HG03060 (cell line): ENCODE measurements around the gene THY1.
"Not testable (repeated sequence)": the region's sequence is repeated elsewhere in the genome, so short reads cannot be mapped to it uniquely, and the experiment has no call there.

Experiments
- ATAC-seq: cut with Tn5 transposase; IDR thresholded peaks from one replicate; pipeline ENCODE4 v1.9.1; 2021; ENCODE audit warnings: low read depth, moderate number of reproducible peaks; ENCODE audit not compliant: unreplicated experiment

Gene THY1

GRCh38 chr11:119446434-119446833, 23.5 kb upstream of the THY1 start:
- no peak for ATAC-seq

DNA sequence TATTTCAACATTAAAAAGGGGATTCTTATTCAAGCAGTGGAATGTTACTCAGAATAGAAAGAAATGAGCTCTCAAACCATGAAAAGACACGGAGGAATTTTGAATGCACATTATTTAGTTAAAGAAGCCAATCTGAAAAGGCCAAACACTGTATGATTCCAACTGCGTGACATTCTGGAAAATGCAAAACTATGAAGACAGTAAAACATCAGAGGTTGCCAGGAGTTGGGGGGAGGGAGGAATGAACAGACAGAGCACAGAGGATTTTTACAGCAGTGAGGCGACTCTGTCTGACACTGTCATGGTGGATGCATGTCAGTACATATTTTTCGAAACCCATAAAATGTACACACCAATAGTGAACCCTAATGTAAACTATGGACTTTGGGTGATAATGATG, 22.9 kb upstream of the THY1 start:
- ATAC-seq, result no peak

DNA sequence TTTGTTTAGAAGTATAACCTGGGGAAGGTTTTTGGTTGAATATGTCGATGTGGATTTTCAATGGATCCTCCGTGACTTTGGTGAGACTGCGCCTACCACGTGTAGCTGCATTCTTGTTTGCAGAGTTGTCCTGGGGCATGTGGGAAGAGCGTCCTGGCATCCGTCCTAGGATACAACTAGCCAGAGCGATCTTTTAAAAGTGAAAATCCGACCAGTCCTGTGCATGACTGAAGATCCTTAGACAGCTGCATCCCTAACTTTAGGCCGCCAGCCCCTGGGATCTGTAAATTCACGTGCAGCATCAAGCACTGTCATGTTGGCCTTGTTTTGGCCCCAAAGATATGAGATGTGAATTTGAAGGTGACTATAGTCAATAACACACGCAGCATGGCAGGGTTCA, 22.4 kb upstream of the THY1 start:
- ATAC-seq, result no peak

DNA sequence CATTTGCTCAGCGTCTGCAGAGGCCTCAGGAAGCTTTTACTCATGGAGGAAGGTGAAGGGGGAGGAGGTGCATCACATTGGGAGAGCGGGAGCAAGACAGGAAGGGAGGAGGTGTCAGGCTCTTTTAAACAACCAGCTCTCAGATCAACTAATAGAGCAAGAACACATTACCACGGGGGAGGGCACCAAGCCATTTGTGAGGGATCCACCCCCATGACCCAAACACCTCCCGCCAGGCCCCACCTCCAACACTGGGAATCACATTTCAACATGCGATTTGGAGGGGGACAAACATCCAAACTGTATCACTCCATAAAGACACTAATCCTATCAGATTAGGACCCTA, 18.9 kb upstream of the THY1 start:
- no peak for ATAC-seq

GRCh38 chr11:119438599-119438998, 15.6 kb upstream of the THY1 start:
- no peak for ATAC-seq

GRCh38 chr11:119437521-119437920, 14.5 kb upstream of the THY1 start:
- not testable (repeated sequence) for ATAC-seq

GRCh38 chr11:119436711-119437110, 13.7 kb upstream of the THY1 start:
- no peak for ATAC-seq

DNA sequence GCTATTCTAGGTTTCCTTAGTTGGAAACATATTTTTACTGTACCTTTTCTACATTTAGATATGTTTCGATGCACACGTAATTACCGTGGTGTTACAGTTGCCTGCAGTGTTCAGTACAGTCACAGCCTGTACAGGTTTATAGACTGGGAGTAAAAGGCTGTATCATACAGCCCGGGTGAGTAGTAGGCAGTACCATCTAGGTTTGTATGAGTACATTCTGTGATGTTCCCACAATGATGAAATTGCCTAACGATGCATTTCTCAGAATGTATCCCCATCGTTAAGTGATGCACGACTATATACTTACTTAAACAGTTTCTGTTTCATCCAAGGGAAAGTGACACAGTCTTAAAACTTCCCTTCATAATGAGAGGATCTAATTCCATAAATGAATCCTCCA, 13.1 kb upstream of the THY1 start:
- no peak for ATAC-seq

GRCh38 chr11:119434591-119435330, 11.8 kb upstream of the THY1 start:
- no peak for ATAC-seq

- no peak for ATAC-seq
These were observed 10.4 kb upstream of the THY1 start for GRCh38 chr11:119433358-119433725.

- no peak for ATAC-seq
These were observed 9.7 kb upstream of the THY1 start for GRCh38 chr11:119432484-119433357.

DNA sequence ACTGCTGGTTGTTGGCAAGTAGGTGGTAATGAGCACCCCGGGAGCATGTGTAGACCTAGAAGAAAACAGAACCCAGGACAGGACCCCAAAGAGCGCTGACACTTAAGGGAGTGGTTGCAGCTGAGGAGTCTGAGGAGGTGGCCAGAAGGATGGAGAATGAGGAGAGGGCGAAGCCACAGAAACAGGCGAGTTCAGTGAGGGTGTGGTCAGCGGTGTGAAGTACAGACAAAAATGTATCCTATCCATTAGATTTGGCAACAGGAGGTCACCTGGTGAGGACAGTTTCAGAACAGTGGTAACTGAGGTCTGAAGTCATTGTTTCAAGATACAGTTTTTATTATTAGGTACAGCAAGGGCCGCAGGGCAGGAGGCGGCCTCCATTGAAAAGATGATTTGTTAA, 8.6 kb upstream of the THY1 start:
- no peak for ATAC-seq

GRCh38 chr11:119427279-119427678, 4.3 kb upstream of the THY1 start:
- ATAC-seq, result no peak

DNA sequence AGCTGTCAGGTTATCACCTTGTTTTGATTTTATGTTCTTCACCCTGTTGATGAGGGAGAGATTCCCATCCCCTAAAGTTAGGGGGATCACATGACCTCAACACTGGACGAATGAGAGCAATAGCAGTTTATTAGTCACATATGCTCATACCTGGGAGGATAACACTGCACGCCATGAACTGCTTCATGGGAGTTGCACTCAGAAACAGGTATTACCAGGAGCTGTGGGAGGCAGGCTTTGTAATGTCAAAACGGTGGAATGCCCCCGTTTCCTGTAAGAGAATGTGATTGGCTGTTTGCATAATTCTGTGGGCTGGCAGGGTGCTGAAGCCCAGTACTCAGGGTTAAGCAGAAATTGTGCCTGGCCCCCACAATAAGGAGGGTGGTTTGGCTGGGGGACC, 3.2 kb upstream of the THY1 start:
- ATAC-seq, result no peak

DNA sequence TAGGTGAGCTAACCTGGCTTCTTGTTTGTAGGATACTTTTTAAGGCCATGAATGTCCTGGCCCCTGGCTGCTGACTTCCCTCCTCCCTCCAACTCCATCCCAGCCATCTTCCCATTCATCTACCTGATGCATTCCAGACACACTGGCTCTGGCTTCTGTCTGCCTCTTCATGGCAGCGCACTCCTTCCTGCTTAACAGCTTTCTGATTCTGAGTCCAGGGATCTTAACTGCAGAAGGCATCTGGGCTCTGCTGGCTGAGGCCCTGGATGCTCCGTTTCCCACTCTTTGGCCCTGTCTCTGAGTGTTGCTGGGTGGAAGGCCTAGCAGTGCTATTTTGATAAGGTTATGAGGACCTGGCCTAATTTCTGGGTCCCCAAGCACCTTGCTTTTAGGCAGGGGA, 1.8 kb upstream of the THY1 start:
- no peak for ATAC-seq

DNA sequence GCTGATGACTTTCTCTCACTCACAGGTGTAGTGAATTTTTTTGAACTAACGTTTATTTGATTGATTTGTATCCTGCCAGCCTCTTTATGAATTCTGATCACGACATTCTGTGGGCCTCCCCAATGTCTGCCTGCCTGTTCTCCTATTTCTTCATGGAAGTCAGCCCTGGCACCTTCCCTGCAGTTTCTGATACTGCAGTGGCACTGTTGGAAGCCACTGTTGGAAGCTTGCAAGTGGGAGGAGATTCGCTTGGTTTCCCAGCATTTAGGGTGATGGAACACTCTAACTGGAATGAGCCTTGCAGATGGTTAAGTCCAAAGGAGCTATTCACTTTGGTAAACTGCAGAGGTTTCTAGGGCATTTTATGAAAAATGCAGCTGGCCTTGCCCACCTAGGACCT, 1.3 kb upstream of the THY1 start:
- no peak for ATAC-seq

DNA sequence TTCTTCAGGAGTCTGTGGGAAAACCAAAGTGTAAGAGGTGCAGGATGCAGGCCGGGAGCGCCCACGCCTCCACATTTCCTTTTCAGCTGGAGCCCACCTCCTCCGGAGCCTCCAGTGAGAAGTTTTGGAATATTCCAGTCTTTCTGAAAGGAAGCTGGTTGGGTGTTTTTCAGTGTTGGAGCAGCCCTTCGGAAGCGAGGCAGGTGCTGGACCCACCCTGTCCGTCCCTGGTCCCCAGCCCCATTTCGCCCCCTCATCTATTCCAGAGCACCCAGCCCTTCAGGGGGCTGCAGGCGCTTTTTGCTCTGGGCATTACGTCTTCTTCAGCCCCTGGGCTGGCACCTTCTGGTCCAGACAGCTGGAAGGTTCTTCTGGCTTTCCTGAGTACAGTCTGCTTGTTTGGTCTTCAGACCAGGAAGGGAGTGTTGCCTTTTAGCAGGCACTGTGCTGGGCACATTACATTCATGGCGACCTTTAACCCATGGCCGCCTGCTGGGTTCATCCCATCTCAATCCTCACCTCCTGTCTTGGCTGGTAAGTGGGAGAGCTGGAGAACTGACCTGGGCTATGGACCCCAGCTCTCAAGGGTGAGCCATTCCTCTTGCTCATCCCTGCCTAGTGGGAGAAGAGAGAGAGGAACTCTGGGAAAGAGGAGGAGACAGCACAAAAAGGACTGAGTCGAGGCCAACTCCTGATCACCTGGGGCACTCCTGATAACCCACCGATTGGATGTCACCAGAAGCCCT, 710 bp upstream of the THY1 start:
- no peak for ATAC-seq

- ATAC-seq, result no peak
These were observed 797 bp downstream of the THY1 start for GRCh38 chr11:119421941-119422808.

- ATAC-seq, result no peak
These were observed 1.6 kb downstream of the THY1 start for GRCh38 chr11:119421351-119421750.

GRCh38 chr11:119420631-119421030, 2.3 kb downstream of the THY1 start:
- no peak for ATAC-seq
